Motor neuron (in vitro differentiated cells): Measurements from ENCODE around the gene PCDH18. TPM values are rescaled to one million over a fixed set of nuclear protein-coding genes. Genes with fewer than 3 reads are reported as not detected.
A peak's percentile ranks its signal among the peaks of the same experiment; 100 is the strongest.
"Not testable (repeated sequence)": the region's sequence is repeated elsewhere in the genome, so short reads cannot be mapped to it uniquely, and the experiment has no call there.

Experiments
- ATAC-seq, 8 experiments: fragments of 200-7000 bp; cut with Tn5 transposase; replicated peaks in 6 of 8; 2 replicates each; pipeline ENCODE4 v1.8.0; 2021; ENCODE audit warnings: mild to moderate bottlenecking in 8 of 8, moderate library complexity in 8 of 8
- H3K27ac ChIP-seq, 2 donors: fragments of 250-450 bp; sonication (Bioruptor Pico); 2 replicates each; pipeline ENCODE4 v1.9.0; 2021; ENCODE audit warnings: antibody characterized with exemption in 2 of 2, mild to moderate bottlenecking in 2 of 2, moderate library complexity in 1 of 2
- H3K4me1 ChIP-seq, 2 donors: fragments of 250-450 bp; sonication (Bioruptor Pico); replicated peaks in 1 of 2; 2 replicates each; pipeline ENCODE4 v1.6.1; 2021; ENCODE audit warnings: antibody characterized with exemption in 2 of 2, mild to moderate bottlenecking in 2 of 2, moderate library complexity in 1 of 2
- H3K4me3 ChIP-seq, 5 donors: fragments of 250-450 bp; sonication (Bioruptor Pico); 2 replicates each; pipeline ENCODE4 v1.9.0; 2021; ENCODE audit warnings: antibody characterized with exemption in 5 of 5, mild to moderate bottlenecking in 5 of 5, moderate library complexity in 4 of 5
- whole genome bisulfite sequencing, 10 experiments: fragments of 450-650 bp; shearing (Covaris generic); methylation state at CpG; one replicate each; pipeline ENCODE4 v1.0.0; 2022; 5-methylcytosine and 5-hydroxymethylcytosine counted together
- in situ Hi-C, 9 experiments: fragments of 400-800 bp; cut with MboI; loops; one replicate each; pipeline ENCODE4 v1.15.0; 2021; ENCODE audit warnings: low sequenced_read_pairs in 9 of 9, low pct_unique_long_range_greater_than_20kb in 2 of 9; ENCODE audit not compliant: unreplicated experiment in 9 of 9
- total RNA-seq, 8 experiments: library from RNA; unstranded; fragments of 300-600 nt; gene quantifications; 2 replicates each; pipeline versions ENCODE4 v1.2.3 to v1.2.4, GENCODE V29; 2022

Gene PCDH18
- total RNA-seq, 8 experiments from 2014 or later: 12.3 to 57.7 (median 28.2) TPM

DNA sequence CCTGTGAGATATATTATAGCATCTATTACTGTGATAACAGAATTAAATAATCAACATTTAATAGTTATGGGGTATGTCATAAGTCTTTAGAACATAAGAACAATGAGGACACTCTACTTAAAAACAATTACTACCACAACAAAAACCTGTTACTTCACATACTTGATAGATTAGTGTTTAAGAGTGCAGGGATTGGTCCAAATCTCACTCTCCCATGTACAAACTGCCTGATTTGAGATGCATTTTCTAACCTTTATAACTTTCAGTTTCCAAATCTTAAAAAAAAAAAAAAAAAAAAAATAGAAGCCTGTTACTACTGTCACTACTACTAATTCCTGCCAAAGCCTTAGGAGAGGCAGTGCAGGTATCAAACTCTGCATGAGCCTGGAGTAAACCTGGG lies 5.6 kb downstream of the PCDH18 start:
- in situ Hi-C loops: loop anchor here in 1 of 9 experiments (25.0 kb wide), 1 partner anchor 389 kb away; no protein-coding TSS in a partner anchor
- Histone ChIP-seq H3K27ac (no peak overlapping the region), H3K4me3 (no peak overlapping the region), H3K4me1 (peaks cover 22 to 44% of the 10 kb centered on the region in 2 donors)
- no peak for ATAC-seq

DNA sequence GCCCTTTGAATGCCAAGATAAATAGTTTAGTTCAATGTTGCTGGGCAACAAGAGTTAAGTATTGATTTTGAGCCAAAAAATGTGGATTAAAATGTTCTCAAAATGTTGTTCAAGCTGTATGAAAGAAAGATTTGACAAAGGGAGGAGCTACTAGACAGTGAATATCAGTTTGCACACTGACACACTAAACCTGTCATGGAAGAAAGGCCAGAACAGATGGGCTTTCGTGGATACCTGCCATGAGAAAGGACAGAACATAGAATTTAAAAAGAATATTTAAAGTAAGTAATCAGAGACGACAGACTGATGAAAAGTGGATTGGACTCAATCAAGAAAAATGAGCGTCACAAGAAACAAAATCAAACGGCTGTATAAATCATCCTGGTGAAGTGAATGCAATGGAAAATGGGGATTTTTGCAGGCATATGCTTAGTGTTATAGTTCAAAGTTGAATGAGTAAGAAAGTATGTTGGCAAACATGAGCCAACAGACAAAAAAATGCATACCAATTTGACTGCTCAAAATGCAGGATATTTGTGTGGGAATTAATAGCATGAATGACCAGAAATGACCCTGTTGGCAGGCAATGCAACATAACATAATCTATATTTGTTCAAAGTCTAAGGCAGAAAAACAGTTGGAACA lies 7.4 kb downstream of the PCDH18 start:
- no peak overlapping the region for H3K4me3 ChIP-seq

DNA sequence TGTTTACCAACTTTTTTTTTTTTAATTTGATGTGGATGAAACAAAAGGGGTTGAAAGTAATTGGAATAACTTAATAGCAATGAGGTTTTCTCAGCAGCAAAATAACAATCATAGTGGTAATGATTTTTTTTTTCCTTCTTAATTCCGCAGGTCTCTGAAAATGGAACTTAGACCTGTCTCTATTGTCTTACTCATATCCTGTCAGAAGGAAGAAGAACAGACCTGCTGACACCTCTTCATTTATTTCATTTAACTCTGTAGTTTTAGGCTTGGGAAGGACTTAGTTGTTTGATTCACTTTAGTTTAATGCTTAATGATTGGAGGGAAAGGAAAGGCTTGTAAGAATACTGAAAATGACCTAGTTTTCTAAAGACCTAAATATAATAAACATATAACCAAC lies 9.0 kb downstream of the PCDH18 start:
- ATAC-seq: no peak
- Histone ChIP-seq H3K4me1 (peaks cover 22 to 25% of the 10 kb centered on the region in 2 donors), H3K27ac (no peak overlapping the region), H3K4me3 (no peak overlapping the region)
- in situ Hi-C loops: loop anchor here in 2 of 9 experiments (25.0 kb wide), 2 partner anchors 386 to 411 kb away; no protein-coding TSS in a partner anchor
- WGBS, 10 experiments: 86 to 100% (median 100%) methylated on average over 1 of the region's 1 CpG; no CpG with 5 or more reads in 1 of the 10 experiments

More for the DNA sequence above, 7.4 kb downstream of the PCDH18 start:
- WGBS, 10 experiments: 3 to 77% (median 59%) methylated on average over 1 to 4 of the region's 4 CpGs
- Histone ChIP-seq H3K4me1 (peaks cover 22 to 34% of the 10 kb centered on the region in 2 donors), H3K27ac (no peak overlapping the region)
- in situ Hi-C loops: loop anchor here in 3 of 9 experiments (25.0 kb wide), 2 partner anchors 388 to 413 kb away; no protein-coding TSS in a partner anchor
- peak in 2 of 8 experiments; percentile 20 to 45 for ATAC-seq

DNA sequence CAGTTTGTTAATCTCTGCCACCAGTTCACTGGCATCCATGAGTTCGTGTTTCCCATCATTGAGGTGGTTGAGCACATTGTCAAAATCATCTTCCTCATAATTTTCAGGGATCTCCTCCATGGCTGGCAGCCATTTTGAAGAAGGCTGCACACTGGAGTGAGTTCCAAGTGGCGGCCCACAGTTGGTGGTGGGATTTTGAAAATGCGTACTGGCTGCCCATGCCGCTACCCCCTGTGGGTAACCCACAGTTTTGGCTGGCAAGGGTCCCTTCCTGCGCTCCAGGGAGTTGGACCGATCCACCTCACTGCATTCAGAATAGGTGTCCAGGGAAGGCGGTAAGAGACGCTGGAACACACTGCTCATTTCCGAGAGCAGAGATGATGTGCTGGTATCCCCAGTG lies 11.2 kb downstream of the PCDH18 start:
- WGBS, 10 experiments: 17 to 100% (median 89%) methylated on average over 1 to 8 of the region's 9 CpGs; no CpG with 5 or more reads in 2 of the 10 experiments
- Histone ChIP-seq H3K4me3 (no peak overlapping the region), H3K27ac (no peak overlapping the region), H3K4me1 (peaks cover 10 to 13% of the 10 kb centered on the region in 2 donors)
- in situ Hi-C loops: loop anchor here in 2 of 9 experiments (25.0 kb wide), 2 partner anchors 384 to 409 kb away; no protein-coding TSS in a partner anchor
- no peak for ATAC-seq

DNA sequence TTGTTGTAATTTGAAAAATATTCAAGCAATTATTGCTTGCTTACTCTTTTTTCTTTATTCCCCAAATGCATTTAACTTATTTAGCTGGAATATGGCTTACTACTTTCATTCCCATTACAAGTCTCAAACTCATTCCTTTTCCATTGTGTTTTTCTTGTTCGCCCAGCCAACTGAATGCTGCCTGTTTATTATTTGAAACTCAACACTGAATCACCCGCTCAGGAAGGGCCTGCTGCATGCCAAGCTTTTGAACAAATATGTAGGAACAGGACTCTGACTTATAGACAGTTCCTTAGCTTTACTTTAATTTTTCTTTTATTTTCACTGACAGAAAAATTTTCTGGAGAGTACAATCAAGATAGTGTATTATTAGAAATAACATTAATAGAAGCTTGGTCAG lies 12.9 kb downstream of the PCDH18 start:
- H3K4me1 ChIP-seq: peaks cover 3 to 8% of the 10 kb centered on the region in 2 donors
- H3K27ac ChIP-seq: no peak overlapping the region
- in situ Hi-C loops: loop anchor here in 2 of 9 experiments (25.0 kb wide), 2 partner anchors 382 to 407 kb away; no protein-coding TSS in a partner anchor
- peak in 2 of 8 experiments; percentile 43 to 62 for ATAC-seq
- no peak overlapping the region for H3K4me3 ChIP-seq
- 11 to 87% (median 56%) methylated on average over 1 to 2 of the region's 2 CpGs for WGBS, 10 experiments

DNA sequence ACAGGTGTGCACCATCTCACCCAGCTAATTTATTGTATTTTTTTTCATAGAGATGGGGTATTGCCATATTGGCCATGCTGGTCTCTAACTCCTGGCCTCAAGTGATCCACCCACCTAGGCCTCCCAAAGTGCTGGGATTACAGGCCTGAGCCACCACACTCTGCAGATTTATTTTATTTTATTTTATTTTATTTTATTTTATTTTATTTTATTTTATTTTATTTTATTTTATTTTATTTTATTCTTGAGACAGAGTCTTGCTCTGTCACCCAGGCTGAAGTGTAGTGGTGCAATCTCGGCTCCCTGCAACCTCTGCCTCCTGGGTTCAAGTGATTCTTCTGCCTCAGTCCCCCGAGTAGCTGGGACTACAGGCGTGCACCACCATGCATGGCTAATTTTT lies 15.0 kb downstream of the PCDH18 start:
- 80 to 100% (median 97%) methylated on average over 1 to 3 of the region's 3 CpGs; no CpG with 5 or more reads in 3 of the 10 experiments for WGBS, 10 experiments
- ATAC-seq, H3K4me1 ChIP-seq, H3K4me3 ChIP-seq, H3K27ac ChIP-seq: not testable (repeated sequence)
- in situ Hi-C loops: loop anchor here in 2 of 9 experiments (25.0 kb wide), 2 partner anchors 380 to 405 kb away; no protein-coding TSS in a partner anchor

DNA sequence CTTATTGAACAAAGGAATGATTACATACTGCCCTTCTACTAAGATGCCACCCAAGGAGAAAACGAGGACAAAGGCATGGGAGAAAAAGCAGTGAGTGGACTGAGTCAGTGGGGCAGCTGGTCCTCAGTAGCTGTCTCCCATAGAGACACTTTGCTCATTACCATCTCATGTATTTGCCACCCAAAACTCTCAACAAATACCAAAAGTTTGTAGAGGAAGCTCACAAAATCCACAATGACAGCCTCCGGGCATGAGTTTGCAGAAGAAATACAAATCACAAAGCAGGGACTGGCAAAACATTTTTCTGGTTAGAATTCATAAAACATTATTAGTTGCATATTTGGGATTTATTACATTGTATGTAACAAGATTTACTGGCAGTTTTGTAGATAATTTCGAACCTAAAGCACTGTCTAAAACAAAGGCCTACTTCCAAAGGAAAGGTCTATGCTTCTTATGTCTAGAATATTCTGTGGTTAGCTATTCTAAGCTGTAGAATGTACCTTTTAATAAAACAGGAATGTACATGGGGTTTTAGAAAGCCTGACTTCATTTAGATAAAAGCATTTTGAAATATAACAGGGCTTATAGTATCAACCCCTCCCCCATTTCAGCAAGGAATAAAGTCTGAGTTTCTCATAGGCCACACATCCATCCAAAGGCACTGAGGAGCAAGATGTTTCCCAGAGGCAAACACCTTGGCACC lies 17.7 kb downstream of the PCDH18 start:
- H3K4me3 ChIP-seq: no peak overlapping the region
- peaks cover 13 to 15% of the 10 kb centered on the region in 2 donors for H3K4me1 ChIP-seq
- WGBS, 10 experiments: 10 to 100% (median 83%) methylated on average over 1 to 3 of the region's 3 CpGs; no CpG with 5 or more reads in 2 of the 10 experiments
- no peak overlapping the region for H3K27ac ChIP-seq
- no peak for ATAC-seq
- in situ Hi-C loops: loop anchor here in 2 of 9 experiments (25.0 kb wide), 2 partner anchors 377 to 402 kb away; no protein-coding TSS in a partner anchor

DNA sequence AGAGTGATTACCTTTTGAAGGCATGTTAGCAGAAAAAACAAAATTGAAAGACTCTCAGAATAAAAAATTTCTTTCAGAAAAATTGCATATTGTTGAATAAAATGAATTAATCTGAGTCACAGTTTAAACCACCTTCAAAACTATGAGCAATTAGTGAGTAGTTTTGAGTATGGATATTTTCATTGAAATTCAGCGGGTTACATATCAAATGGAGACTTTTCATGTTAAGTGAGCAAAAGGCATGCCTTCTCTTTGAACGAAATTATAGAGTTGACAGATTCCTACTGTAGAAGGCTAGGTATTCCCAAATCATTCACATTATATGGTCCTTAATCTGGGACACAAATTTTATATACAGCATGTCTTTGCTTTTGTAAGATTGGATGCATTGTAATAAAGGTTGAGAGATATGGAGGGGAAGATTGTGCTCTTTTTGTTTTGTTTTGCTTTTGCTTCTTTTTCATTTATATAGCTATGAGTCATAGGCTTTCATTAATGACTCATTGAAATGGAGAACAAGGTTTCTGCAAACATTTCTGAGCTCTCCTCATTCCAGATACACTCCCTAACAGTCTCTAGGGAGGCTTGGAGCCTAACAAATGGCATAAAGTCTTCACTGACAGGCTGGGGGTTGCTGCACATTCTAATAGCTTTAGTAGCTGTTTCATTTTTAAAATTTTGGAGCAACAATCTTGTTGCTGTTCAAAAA lies 21.6 kb downstream of the PCDH18 start:
- WGBS, 10 experiments: 0 to 83% (median 42%) methylated on average over 1 to 2 of the region's 2 CpGs
- Histone ChIP-seq H3K4me3 (no peak overlapping the region), H3K27ac (peak overlapping the region in 1 of 2 donors; percentile 35), H3K4me1 (peaks cover 12 to 13% of the 10 kb centered on the region in 2 donors)
- ATAC-seq: peak; percentile 66 to 100 (median 99)
- in situ Hi-C loops: loop anchor here in 2 of 9 experiments (25.0 kb wide), 2 partner anchors 373 to 398 kb away; no protein-coding TSS in a partner anchor

DNA sequence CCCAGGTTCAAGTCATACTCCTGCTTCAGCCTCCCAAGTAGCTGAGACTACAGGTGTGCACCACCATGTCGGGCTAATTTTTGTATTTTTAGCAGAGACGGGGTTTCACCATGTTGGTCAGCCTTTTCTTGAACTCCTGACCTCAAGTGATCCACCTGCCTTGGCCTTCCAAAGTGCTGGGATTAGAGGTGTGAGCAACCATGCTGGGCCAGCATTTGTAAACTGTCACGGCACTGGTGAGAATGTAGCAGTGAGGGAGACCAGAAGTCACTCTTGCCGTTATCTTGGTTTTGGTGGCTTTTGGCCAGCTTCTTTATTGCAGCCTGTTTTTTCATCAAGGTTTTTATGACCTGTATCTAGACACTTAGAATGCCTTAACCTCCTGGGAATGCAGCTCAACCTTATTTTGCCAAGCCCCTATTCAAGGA lies 22.4 kb downstream of the PCDH18 start:
- ATAC-seq: no peak
- in situ Hi-C loops: loop anchor here in 2 of 9 experiments (25.0 kb wide), 2 partner anchors 373 to 398 kb away; no protein-coding TSS in a partner anchor
- WGBS, 10 experiments: 67 to 100% (median 87%) methylated on average over 1 to 4 of the region's 4 CpGs; no CpG with 5 or more reads in 3 of the 10 experiments

DNA sequence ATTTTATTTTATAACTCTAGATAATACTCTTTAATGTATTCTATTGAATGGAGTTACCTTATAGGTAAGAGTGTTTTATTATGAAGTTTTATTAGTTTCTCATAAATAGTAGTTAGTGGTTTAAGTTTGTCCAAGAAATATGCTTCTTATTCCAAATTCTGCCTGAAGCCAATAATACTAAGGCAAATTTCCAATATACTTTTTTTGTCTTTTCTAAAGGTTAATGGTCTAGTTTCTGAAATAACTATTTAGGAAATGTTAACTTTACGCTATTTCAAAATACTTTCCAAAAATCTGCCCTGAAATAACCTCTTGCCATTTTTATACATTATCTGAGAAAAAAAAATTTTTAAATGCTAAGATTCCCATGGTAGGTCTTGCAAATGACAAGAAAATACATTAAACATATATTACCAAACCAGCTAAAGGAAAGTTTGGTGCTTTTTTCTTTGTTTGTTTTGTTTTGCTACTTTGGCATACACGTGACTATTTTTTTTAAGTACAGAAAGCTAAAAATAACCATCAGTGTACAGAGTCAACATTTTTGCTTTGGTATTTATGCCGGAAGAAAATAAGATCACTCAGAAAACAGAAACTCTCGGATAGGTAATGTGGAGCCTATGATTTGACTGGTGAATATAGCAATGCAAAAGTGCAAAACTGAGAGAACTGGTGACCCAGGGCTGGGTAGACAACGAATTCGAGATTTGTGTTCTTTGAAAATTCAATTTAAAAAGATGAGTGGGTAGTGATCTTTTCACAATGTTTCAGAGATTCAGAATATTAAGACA lies 29.8 kb downstream of the PCDH18 start:
- Histone ChIP-seq H3K4me3 (no peak overlapping the region), H3K4me1 (no peaks in the 10 kb centered on the region), H3K27ac (no peak overlapping the region)
- ATAC-seq: no peak
- WGBS, 10 experiments: 47 to 100% (median 93%) methylated on average over 3 to 6 of the region's 6 CpGs
- in situ Hi-C loops: loop anchor here in 2 of 9 experiments (25.0 kb wide), 2 partner anchors 365 to 390 kb away; no protein-coding TSS in a partner anchor

More for the DNA sequence above, 22.4 kb downstream of the PCDH18 start:
- peaks cover 8 to 12% of the 10 kb centered on the region in 2 donors for H3K4me1 ChIP-seq
- H3K27ac ChIP-seq: no peak overlapping the region
- H3K4me3 ChIP-seq: no peak overlapping the region

DNA sequence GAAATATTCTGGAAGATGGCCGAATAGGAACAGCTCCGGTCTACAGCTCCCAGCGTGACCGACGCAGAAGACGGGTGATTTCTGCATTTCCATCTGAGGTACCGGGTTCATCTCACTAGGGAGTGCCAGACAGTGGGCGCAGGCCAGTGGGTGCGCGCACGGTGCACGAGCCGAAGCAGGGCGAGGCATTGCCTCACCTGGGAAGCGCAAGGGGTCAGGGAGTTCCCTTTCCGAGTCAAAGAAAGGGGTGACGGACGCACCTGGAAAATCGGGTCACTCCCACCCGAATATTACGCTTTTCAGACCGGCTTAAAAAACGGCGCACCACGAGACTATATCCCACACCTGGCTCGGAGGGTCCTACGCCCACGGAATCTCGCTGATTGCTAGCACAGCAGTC lies 36.0 kb downstream of the PCDH18 start:
- WGBS, 10 experiments: 90 to 100% (median 97%) methylated on average over 1 to 3 of the region's 29 CpGs; no CpG with 5 or more reads in 6 of the 10 experiments
- H3K4me1 ChIP-seq, H3K27ac ChIP-seq, in situ Hi-C loops, ATAC-seq: not testable (repeated sequence)
- H3K4me3 ChIP-seq: peak overlapping the region in 1 of 5 donors; percentile 15

DNA sequence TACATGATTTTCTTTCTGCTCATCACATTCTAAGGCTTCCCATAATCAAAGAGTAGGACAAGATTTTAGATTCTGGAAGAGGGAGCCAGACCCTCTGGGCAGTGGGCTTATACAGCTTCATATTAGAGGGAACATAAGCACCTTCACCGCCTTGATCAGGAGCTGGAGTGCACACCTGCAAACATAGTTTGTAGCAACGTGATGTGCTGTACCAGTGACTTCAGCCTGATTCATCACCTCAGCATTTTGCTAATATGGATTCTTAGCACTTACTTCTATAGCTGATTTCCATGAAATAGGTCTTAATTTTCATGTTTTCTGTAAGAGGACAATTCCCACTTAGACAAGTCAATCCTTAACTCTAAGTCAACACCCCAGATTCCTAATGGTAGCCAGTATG lies 36.7 kb downstream of the PCDH18 start:
- ATAC-seq: no peak
- WGBS, 10 experiments: 55 to 100% (median 83%) methylated on average over 2 of the region's 2 CpGs; no CpG with 5 or more reads in 5 of the 10 experiments
- Histone ChIP-seq H3K27ac (no peak overlapping the region), H3K4me3 (no peak overlapping the region), H3K4me1 (no peaks in the 10 kb centered on the region)
- in situ Hi-C loops: no loop called here
